GM18519 (cell line): ENCODE results near the gene TWIST2.

ENCODE experiments used
- ATAC-seq: cut with Tn5 transposase; IDR thresholded peaks from one replicate; pipeline ENCODE4 v1.9.1; 2021; ENCODE audit warnings: mild to moderate bottlenecking, moderate library complexity; ENCODE audit not compliant: unreplicated experiment, low FRiP score

The TWIST2 gene

GRCh38 chr2:238900511-238900910, 52.6 kb downstream of the TWIST2 start:
- ATAC-seq: no peak

GRCh38 chr2:238901461-238902057, 53.7 kb downstream of the TWIST2 start:
- ATAC-seq: no peak

- ATAC-seq: no peak
These were observed 54.4 kb downstream of the TWIST2 start for GRCh38 chr2:238902285-238902684.

- no peak for ATAC-seq
These were observed 55.3 kb downstream of the TWIST2 start for GRCh38 chr2:238903141-238903540.

GRCh38 chr2:238904177-238904576, 56.3 kb downstream of the TWIST2 start:
- ATAC-seq: no peak

- no peak for ATAC-seq
These were observed 56.8 kb downstream of the TWIST2 start for GRCh38 chr2:238904716-238905115.

- ATAC-seq: no peak
These were observed 57.3 kb downstream of the TWIST2 start for GRCh38 chr2:238905224-238905623.

GRCh38 chr2:238905644-238906043, 57.8 kb downstream of the TWIST2 start:
- ATAC-seq: no peak

GRCh38 chr2:238906254-238906935, 58.5 kb downstream of the TWIST2 start:
- no peak for ATAC-seq

GRCh38 chr2:238906936-238907716, 59.2 kb downstream of the TWIST2 start:
- no peak for ATAC-seq

- no peak for ATAC-seq
These were observed 59.9 kb downstream of the TWIST2 start for GRCh38 chr2:238907717-238908173.

GRCh38 chr2:238908960-238909951, 61.4 kb downstream of the TWIST2 start:
- ATAC-seq: no peak

GRCh38 chr2:238910751-238911351, 63.0 kb downstream of the TWIST2 start:
- ATAC-seq: no peak

GRCh38 chr2:238911376-238912227, 63.7 kb downstream of the TWIST2 start:
- ATAC-seq: no peak

- ATAC-seq: no peak
These were observed 64.5 kb downstream of the TWIST2 start for GRCh38 chr2:238912228-238912915.

- ATAC-seq: no peak
These were observed 65.3 kb downstream of the TWIST2 start for GRCh38 chr2:238912916-238913875.

GRCh38 chr2:238913931-238914647, 66.2 kb downstream of the TWIST2 start:
- no peak for ATAC-seq
